H54 (cell line): Measurements from ENCODE around the gene OBI1.

Experiments
- DNase-seq: peaks from one replicate; pipeline ENCODE4 v3.0.0; 2011; ENCODE audit warnings: low spot score, mixed read lengths; ENCODE audit not compliant: insufficient read length
- FAIRE-seq: peaks from 3 replicates; lab custom pipeline; 2011; peaks lifted over from hg19 to GRCh38; lab: Jason Lieb, UNC
- POLR2A ChIP-seq: IDR thresholded peaks from 2 replicates; pipeline ENCODE4 v1.6.1; 2011; ENCODE audit warnings: low read depth, mild to moderate bottlenecking, low read length

OBI1 gene

GRCh38 chr13:78595495-78596398 is 63.2 kb downstream of the OBI1 start:
- DNase-seq: no peak
- no peak for TF ChIP-seq POLR2A
- no peak for FAIRE-seq

GRCh38 chr13:78594456-78594975 is 64.4 kb downstream of the OBI1 start:
- FAIRE-seq (no peak), DNase-seq (no peak)
- TF ChIP-seq POLR2A: no peak

GRCh38 chr13:78593652-78594455 is 65.1 kb downstream of the OBI1 start:
- FAIRE-seq: no peak
- TF ChIP-seq POLR2A: no peak
- no peak for DNase-seq

GRCh38 chr13:78593129-78593528 is 65.8 kb downstream of the OBI1 start:
- DNase-seq: no peak
- FAIRE-seq: no peak
- no peak for TF ChIP-seq POLR2A

- TF ChIP-seq POLR2A: no peak
- DNase-seq: no peak
- FAIRE-seq: no peak
These were observed 66.4 kb downstream of the OBI1 start for GRCh38 chr13:78592584-78592983.

- FAIRE-seq (no peak), DNase-seq (no peak)
- no peak for TF ChIP-seq POLR2A
These were observed 69.7 kb downstream of the OBI1 start for GRCh38 chr13:78589206-78589605.

- DNase-seq (no peak), FAIRE-seq (no peak)
- no peak for TF ChIP-seq POLR2A
These were observed 71.6 kb downstream of the OBI1 start for GRCh38 chr13:78587395-78587794.

GRCh38 chr13:78586706-78587105 is 72.2 kb downstream of the OBI1 start:
- TF ChIP-seq POLR2A: no peak
- no peak for FAIRE-seq

GRCh38 chr13:78576261-78576660 is 82.7 kb downstream of the OBI1 start:
- no peak for FAIRE-seq
- DNase-seq: no peak

More at GRCh38 chr13:78586706-78587105, 72.2 kb downstream of the OBI1 start:
- DNase-seq: no peak

GRCh38 chr13:78572459-78572858 is 86.5 kb downstream of the OBI1 start:
- FAIRE-seq (no peak), DNase-seq (no peak)
- no peak for TF ChIP-seq POLR2A

More at GRCh38 chr13:78576261-78576660, 82.7 kb downstream of the OBI1 start:
- no peak for TF ChIP-seq POLR2A

GRCh38 chr13:78569029-78569428 is 89.9 kb downstream of the OBI1 start:
- TF ChIP-seq POLR2A: no peak
- FAIRE-seq (no peak), DNase-seq (no peak)

- no peak for TF ChIP-seq POLR2A
- DNase-seq (no peak), FAIRE-seq (no peak)
These were observed 92.3 kb downstream of the OBI1 start for GRCh38 chr13:78566631-78567030.
